PFSK-1 (cell line): ENCODE data around the gene ERGIC1.

Source experiments
- FOXP2 ChIP-seq: optimal IDR thresholded peaks from 2 replicates; pipeline ENCODE3; 2011; ENCODE audit warnings: borderline replicate concordance, control low read depth, inconsistent platforms; ENCODE audit not compliant: insufficient read depth; ENCODE audit errors: extremely low read length, extremely low read depth
- POLR2AphosphoS5 ChIP-seq: IDR thresholded peaks from 2 replicates; pipeline ENCODE4 v1.6.1; 2012; ENCODE audit warnings: low read depth, mild to moderate bottlenecking, control low read depth, low read length, moderate library complexity
- REST ChIP-seq, 2 experiments: IDR thresholded peaks; 2 replicates each; pipeline versions ENCODE4 v1.6.1 to v1.8.0; 2011 to 2012; ENCODE audit warnings: low read depth in 2 of 2, low read length in 2 of 2, control low read depth in 1 of 2, inconsistent platforms in 1 of 2, mild to moderate bottlenecking in 1 of 2, moderate library complexity in 1 of 2; ENCODE audit not compliant: insufficient read depth in 1 of 2
- SIN3A ChIP-seq: IDR thresholded peaks from 2 replicates; pipeline ENCODE4 v1.6.1; 2012; ENCODE audit warnings: mild to moderate bottlenecking, low read length, moderate library complexity, borderline replicate concordance; ENCODE audit not compliant: insufficient read depth
- TAF1 ChIP-seq: IDR thresholded peaks from 2 replicates; pipeline ENCODE4 v1.6.1; 2012; ENCODE audit warnings: low read length, control low read depth, borderline replicate concordance; ENCODE audit not compliant: insufficient read depth

The ERGIC1 gene

GRCh38 chr5:172867761-172868435 lies 33.8 kb downstream of the ERGIC1 start:
- TF ChIP-seq SIN3A = no peak
- TF ChIP-seq TAF1 = no peak
- TF ChIP-seq REST (IDR thresholded peaks at IDR 0.05; ENCODE audit: insufficient read depth in 1 of 2, low read depth in 2 of 2, low read length in 2 of 2) = no peak
- no peak for TF ChIP-seq POLR2AphosphoS5
- TF ChIP-seq FOXP2 = no peak

GRCh38 chr5:172868436-172868923 lies 34.4 kb downstream of the ERGIC1 start:
- no peak for TF ChIP-seq FOXP2
- 0 out of 2 replicates have a peak, but pooled peaks have one; percentile 74 for TF ChIP-seq SIN3A
- 0 out of 2 replicates have a peak, but pooled peaks have one; percentile 16 for TF ChIP-seq POLR2AphosphoS5
- peak; percentile 13; the same call in 1 of the 2 replicates for TF ChIP-seq TAF1
- no peak for TF ChIP-seq REST (IDR thresholded peaks at IDR 0.05; ENCODE audit: insufficient read depth in 1 of 2, low read depth in 2 of 2, low read length in 2 of 2)

- TF ChIP-seq TAF1 (no peak), POLR2AphosphoS5 (peak; percentile 29)
Observed at GRCh38 chr5:172868924-172869591, 35.0 kb downstream of the ERGIC1 start.

GRCh38 chr5:172869691-172870090 lies 35.6 kb downstream of the ERGIC1 start:
- TF ChIP-seq SIN3A (no peak), POLR2AphosphoS5 (no peak), TAF1 (no peak), FOXP2 (no peak), REST (IDR thresholded peaks at IDR 0.05; ENCODE audit: insufficient read depth in 1 of 2, low read depth in 2 of 2, low read length in 2 of 2) (no peak)

- TF ChIP-seq POLR2AphosphoS5 (peak; percentile 34; the same call in 1 of the 2 replicates), FOXP2 (no peak), TAF1 (peak; percentile 57; the same call in 1 of the 2 replicates), SIN3A (peak; percentile 84; the same call in 1 of the 2 replicates), REST (IDR thresholded peaks at IDR 0.05; ENCODE audit: insufficient read depth in 1 of 2, low read depth in 2 of 2, low read length in 2 of 2) (0 out of 4 replicates have a peak, but pooled peaks of 1 of the 2 experiments have one; percentile 51)
Observed at GRCh38 chr5:172870291-172870714, 36.3 kb downstream of the ERGIC1 start.
